Activated B cell treated with CpG ODN at 0.5 μM for 24 hours (primary cell): ENCODE results near the gene SPIRE1. TPM values are rescaled to one million over a fixed set of nuclear protein-coding genes. Genes with fewer than 3 reads are reported as not detected.
A peak's percentile ranks its signal among the peaks of the same experiment; 100 is the strongest.

Experiments
- ATAC-seq: fragments of 200-7000 bp; cut with Tn5 transposase; one replicate; pipeline ENCODE4 v1.10.0; 2021; ENCODE audit warnings: low read depth, mild to moderate bottlenecking, moderate library complexity
- CTCF ChIA-PET: fragments of 350-600 bp; sonication (Branson Sonifier 250); formaldehyde crosslinking; loops from one replicate; lab custom pipeline; 2021; ENCODE audit warnings: antibody characterized with exemption; lab: Charles Lee
- POLR2A ChIA-PET: fragments of 350-600 bp; sonication (Branson Sonifier 250); formaldehyde crosslinking; loops from one replicate; lab custom pipeline; 2021; ENCODE audit warnings: antibody characterized with exemption; lab: Charles Lee
- DNase-seq: peaks from one replicate; pipeline ENCODE4 v3.0.0; 2022
- H3K27ac Mint-ChIP-seq: one replicate; pipeline ENCODE4 v1.8.0; 2020; ENCODE audit warnings: mixed read lengths
- H3K27me3 Mint-ChIP-seq: one replicate; pipeline ENCODE4 v1.8.0; 2021; ENCODE audit warnings: mixed read lengths
- H3K36me3 Mint-ChIP-seq: one replicate; pipeline ENCODE4 v1.8.0; 2021; ENCODE audit warnings: low read depth, mixed read lengths
- H3K4me1 Mint-ChIP-seq: one replicate; pipeline ENCODE4 v1.8.0; 2021; ENCODE audit warnings: mixed read lengths
- H3K4me3 Mint-ChIP-seq: one replicate; pipeline ENCODE4 v1.8.0; 2020; ENCODE audit warnings: mild to moderate bottlenecking, mixed read lengths
- H3K9me3 Mint-ChIP-seq: one replicate; pipeline ENCODE4 v1.8.0; 2020; ENCODE audit warnings: mixed read lengths
- CTCF ChIP-seq: fragments of 200-600 bp; IDR thresholded peaks from one replicate; pipeline ENCODE4 v1.8.0; 2022; ENCODE audit warnings: antibody characterized with exemption, mild to moderate bottlenecking
- intact Hi-C: fragments of 100-400 bp; cut with micrococcal nuclease; formaldehyde crosslinking; loops from one replicate; pipeline ENCODE4 v1.15.1; 2024
- total RNA-seq: library from RNA; stranded (reverse); gene quantifications from 2 replicates; pipeline ENCODE4 v1.2.3, GENCODE V29; 2022

The SPIRE1 gene
- total RNA-seq, 1 donor from 2014 or later, result 2.5 TPM

GRCh38 chr18:12686100-12686499, 28.2 kb upstream of the SPIRE1 start:
- no peaks in the 10 kb centered on the region for H3K27me3 Mint-ChIP-seq
- ChIA-PET POLR2A (no interaction called here), CTCF (no interaction called here)
- intact Hi-C loops, result no loop called here
- ATAC-seq (no peak), DNase-seq (no peak)
- no peak overlapping the region for H3K4me3 Mint-ChIP-seq
- no peaks in the 10 kb centered on the region for H3K9me3 Mint-ChIP-seq
- no peaks in the 10 kb centered on the region for H3K4me1 Mint-ChIP-seq
- no peak for TF ChIP-seq CTCF
- peaks cover 14% of the 10 kb centered on the region for H3K36me3 Mint-ChIP-seq
- H3K27ac Mint-ChIP-seq, result no peak overlapping the region

GRCh38 chr18:12679183-12679786, 21.4 kb upstream of the SPIRE1 start:
- ChIA-PET CTCF (no interaction called here), POLR2A (no interaction called here)
- no peak for ATAC-seq
- intact Hi-C loops, result no loop called here
- H3K27me3 Mint-ChIP-seq, result no peaks in the 10 kb centered on the region
- no peaks in the 10 kb centered on the region for H3K9me3 Mint-ChIP-seq
- TF ChIP-seq CTCF, result no peak
- no peak overlapping the region for H3K4me3 Mint-ChIP-seq
- peaks cover 37% of the 10 kb centered on the region for H3K36me3 Mint-ChIP-seq
- DNase-seq, result no peak
- H3K27ac Mint-ChIP-seq, result no peak overlapping the region
- no peaks in the 10 kb centered on the region for H3K4me1 Mint-ChIP-seq

GRCh38 chr18:12668041-12668440, 10.1 kb upstream of the SPIRE1 start:
- no peaks in the 10 kb centered on the region for H3K4me1 Mint-ChIP-seq
- H3K27ac Mint-ChIP-seq, result no peak overlapping the region
- ChIA-PET CTCF (no interaction called here), POLR2A (no interaction called here)
- TF ChIP-seq CTCF, result no peak
- DNase-seq (no peak), ATAC-seq (no peak)
- H3K4me3 Mint-ChIP-seq, result no peak overlapping the region
- no peaks in the 10 kb centered on the region for H3K27me3 Mint-ChIP-seq
- intact Hi-C loops, result no loop called here
- no peaks in the 10 kb centered on the region for H3K9me3 Mint-ChIP-seq
- H3K36me3 Mint-ChIP-seq, result peaks cover 2% of the 10 kb centered on the region

GRCh38 chr18:12659904-12660605, 2.1 kb upstream of the SPIRE1 start:
- Mint-ChIP-seq H3K9me3 (no peaks in the 10 kb centered on the region), H3K27ac (no peak overlapping the region), H3K4me1 (peaks cover 10% of the 10 kb centered on the region), H3K4me3 (peak overlapping the region; percentile 65), H3K27me3 (peaks cover 15% of the 10 kb centered on the region), H3K36me3 (peaks cover 2% of the 10 kb centered on the region)
- DNase-seq (no peak), ATAC-seq (no peak)
- intact Hi-C loops, result loop anchor here (1.0 to 2.0 kb wide), 5 partner anchors 43 to 387 kb away; partner anchors contain the start of genes CEP76 and PSMG2
- POLR2A ChIA-PET, result no interaction called here
- peak; percentile 54 for TF ChIP-seq CTCF
- CTCF ChIA-PET, result interaction anchor here (0.8 to 4.3 kb wide), 4 partner anchors 9 to 332 kb away, joined by 3 to 49 read pairs (median 6); no protein-coding TSS in a partner anchor
